ENCODE results near the gene GRHL1. TPM values are rescaled to one million over a fixed set of nuclear protein-coding genes. Genes with fewer than 3 reads are reported as not detected.

GRHL1 gene
- total RNA-seq, 2 donors from 2014 or later = 0.41 to 9.5 TPM

GRCh38 chr2:9941996-9942390 is 9.5 kb upstream of the GRHL1 start:
- ATAC-seq (ENCODE audit: insufficient number of reproducible peaks, low FRiP score, low read depth) = no peak
- Histone ChIP-seq H3K36me3 (no peaks in the 10 kb centered on the region), H3K4me1 (ENCODE audit: control insufficient read depth in 1 of 2, low read depth in 2 of 2) (no peaks in the 10 kb centered on the region), H3K9me3 (no peaks in the 10 kb centered on the region), H3K4me3 (no peak overlapping the region), H3K27ac (no peak overlapping the region), H3K27me3 (replicated peaks; ENCODE audit: insufficient read depth) (no peaks in the 10 kb centered on the region)
- no peak for TF ChIP-seq CTCF (IDR thresholded peaks at IDR 0.05)
- DNase-seq (ENCODE audit: low spot score) = no peak

GRCh38 chr2:9944330-9944758 is 7.1 kb upstream of the GRHL1 start:
- Histone ChIP-seq H3K9me3 (no peaks in the 10 kb centered on the region), H3K4me3 (no peak overlapping the region), H3K4me1 (ENCODE audit: control insufficient read depth in 1 of 2, low read depth in 2 of 2) (no peaks in the 10 kb centered on the region), H3K27me3 (replicated peaks; ENCODE audit: insufficient read depth) (no peaks in the 10 kb centered on the region), H3K27ac (no peak overlapping the region), H3K36me3 (no peaks in the 10 kb centered on the region)
- TF ChIP-seq CTCF (IDR thresholded peaks at IDR 0.05) = no peak
- no peak for ATAC-seq (ENCODE audit: insufficient number of reproducible peaks, low FRiP score, low read depth)
- DNase-seq (ENCODE audit: low spot score) = no peak

DNA sequence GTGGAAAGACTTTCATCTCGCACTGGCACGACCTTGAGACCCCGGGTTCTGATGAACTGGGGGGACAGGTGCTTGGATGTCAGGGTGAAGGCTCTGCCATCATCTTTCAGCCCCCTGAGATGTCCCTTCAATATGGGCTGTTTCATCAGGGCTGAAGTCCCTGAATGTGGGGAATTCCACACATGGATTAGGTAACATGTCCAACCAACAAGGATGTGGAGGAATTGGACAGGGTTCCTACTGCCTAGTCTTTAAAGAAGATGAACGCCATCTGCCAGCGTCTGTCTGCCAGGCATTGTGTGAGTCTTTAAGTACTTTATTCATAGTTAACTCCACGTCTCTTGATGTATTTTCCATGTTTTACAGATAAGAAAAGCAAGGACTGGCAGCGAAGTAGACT is 5.9 kb upstream of the GRHL1 start:
- Histone ChIP-seq H3K27ac (no peak overlapping the region), H3K36me3 (no peaks in the 10 kb centered on the region), H3K9me3 (no peaks in the 10 kb centered on the region), H3K4me3 (no peak overlapping the region), H3K27me3 (replicated peaks; ENCODE audit: insufficient read depth) (peaks cover 4% of the 10 kb centered on the region), H3K4me1 (ENCODE audit: control insufficient read depth in 1 of 2, low read depth in 2 of 2) (no peaks in the 10 kb centered on the region)
- no peak for ATAC-seq (ENCODE audit: insufficient number of reproducible peaks, low FRiP score, low read depth)
- no peak for DNase-seq (ENCODE audit: low spot score)
- no peak for TF ChIP-seq CTCF (IDR thresholded peaks at IDR 0.05)

GRCh38 chr2:9946076-9946475 is 5.4 kb upstream of the GRHL1 start:
- H3K4me1 ChIP-seq (ENCODE audit: control insufficient read depth in 1 of 2, low read depth in 2 of 2) = no peaks in the 10 kb centered on the region
- no peaks in the 10 kb centered on the region for H3K9me3 ChIP-seq
- no peak for ATAC-seq (ENCODE audit: insufficient number of reproducible peaks, low FRiP score, low read depth)
- no peak for DNase-seq (ENCODE audit: low spot score)
- no peak overlapping the region for H3K4me3 ChIP-seq
- no peaks in the 10 kb centered on the region for H3K36me3 ChIP-seq
- no peak overlapping the region for H3K27ac ChIP-seq
- H3K27me3 ChIP-seq (replicated peaks; ENCODE audit: insufficient read depth) = peaks cover 5% of the 10 kb centered on the region
- TF ChIP-seq CTCF (IDR thresholded peaks at IDR 0.05) = no peak

DNA sequence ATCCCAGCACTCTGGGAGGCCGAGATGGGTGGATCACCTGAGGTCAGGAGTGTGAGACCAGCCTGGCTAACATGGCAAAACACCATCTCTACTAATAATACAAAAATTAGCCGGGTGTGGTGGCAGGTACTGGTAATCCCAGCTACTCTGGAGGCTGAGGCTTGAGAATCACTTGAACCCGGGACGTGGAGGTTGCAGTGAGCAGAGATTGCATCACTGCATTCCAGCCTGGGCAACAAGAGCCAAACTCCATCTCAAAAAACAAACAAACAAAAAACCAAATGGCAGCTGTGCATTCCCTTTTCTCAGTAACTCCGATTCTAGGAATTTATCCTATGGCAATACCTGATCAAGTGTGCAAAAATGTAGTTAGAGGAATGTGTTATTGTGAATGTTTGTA is 4.7 kb upstream of the GRHL1 start:
- H3K27me3 ChIP-seq (replicated peaks; ENCODE audit: insufficient read depth) = peaks cover 5% of the 10 kb centered on the region
- no peak for TF ChIP-seq CTCF (IDR thresholded peaks at IDR 0.05)
- DNase-seq (ENCODE audit: low spot score) (no peak), ATAC-seq (ENCODE audit: insufficient number of reproducible peaks, low FRiP score, low read depth) (no peak)
- no peaks in the 10 kb centered on the region for H3K9me3 ChIP-seq
- H3K4me3 ChIP-seq = no peak overlapping the region
- H3K4me1 ChIP-seq (ENCODE audit: control insufficient read depth in 1 of 2, low read depth in 2 of 2) = peaks cover 0 to under 1% of the 10 kb centered on the region in 2 donors
- no peak overlapping the region for H3K27ac ChIP-seq
- H3K36me3 ChIP-seq = no peaks in the 10 kb centered on the region

Data from thoracic aorta (tissue), 2 donors.